ENCODE results near the gene STXBP4.
A peak's percentile ranks its signal among the peaks of the same experiment; 100 is the strongest.

The STXBP4 gene

GRCh38 chr17:54971147-54971546 lies 2.6 kb downstream of the STXBP4 start:
- DNase-seq (ENCODE audit: low spot score): no peak

DNA sequence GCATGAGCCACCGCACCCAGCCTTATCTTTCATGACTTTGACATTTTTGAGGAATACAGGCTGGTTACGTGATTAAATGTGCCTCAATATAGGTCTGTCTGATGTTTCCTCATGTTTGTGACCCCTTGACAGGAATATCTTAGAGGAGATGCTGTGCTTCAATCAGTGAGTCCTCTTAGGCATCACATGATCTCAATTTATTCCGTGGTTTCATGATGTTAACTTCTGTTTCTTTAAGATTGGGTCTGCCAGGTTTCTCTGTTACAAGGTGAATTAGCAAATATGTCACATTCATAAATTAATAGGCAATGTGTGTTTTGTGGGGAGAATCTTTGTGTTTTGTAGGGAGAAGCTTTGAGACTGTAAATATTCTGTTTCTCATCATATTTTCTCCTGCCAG lies 3.3 kb downstream of the STXBP4 start:
- DNase-seq (ENCODE audit: low spot score): no peak

GRCh38 chr17:54972406-54973138 lies 4.0 kb downstream of the STXBP4 start:
- no peak for DNase-seq (ENCODE audit: low spot score)

DNA sequence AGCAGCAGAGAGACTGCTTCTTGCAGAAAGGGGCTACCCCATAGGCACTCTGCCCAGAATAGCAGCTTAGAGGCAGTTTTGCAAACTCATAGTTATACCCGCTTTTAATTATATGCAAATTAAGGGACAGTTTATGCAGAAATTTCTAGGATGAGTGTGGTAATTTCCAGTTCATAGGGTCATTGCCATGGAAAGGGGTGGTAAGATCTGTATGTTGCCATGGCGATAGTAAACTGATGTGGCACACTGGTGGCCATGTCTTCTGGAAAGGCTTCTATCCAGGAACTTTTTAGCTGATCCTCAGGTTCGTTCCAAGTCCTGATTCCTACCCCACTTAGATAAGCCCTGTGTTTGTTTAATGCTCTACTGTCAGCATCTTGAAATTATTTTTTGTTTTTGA lies 6.2 kb downstream of the STXBP4 start:
- no peak for DNase-seq (ENCODE audit: low spot score)

DNA sequence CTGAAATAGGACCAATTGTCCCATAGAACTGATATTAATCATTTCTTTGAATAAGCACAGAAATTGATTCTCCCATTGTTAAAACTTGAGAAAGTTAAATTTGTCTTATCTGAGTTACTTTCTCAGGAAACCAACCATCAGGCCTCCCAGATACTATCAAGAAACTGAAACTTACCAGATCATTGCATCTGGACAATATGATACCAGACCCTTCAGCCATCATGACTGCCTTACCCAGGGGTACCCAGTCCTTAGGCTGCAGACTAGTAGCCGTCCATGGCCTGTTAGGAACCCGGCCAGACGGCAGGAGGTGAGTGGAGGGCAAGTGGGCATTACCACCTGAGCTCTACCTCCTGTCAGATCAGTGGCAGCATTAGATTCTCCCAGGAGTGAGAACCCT lies 7.8 kb downstream of the STXBP4 start:
- DNase-seq (ENCODE audit: low spot score): no peak

DNA sequence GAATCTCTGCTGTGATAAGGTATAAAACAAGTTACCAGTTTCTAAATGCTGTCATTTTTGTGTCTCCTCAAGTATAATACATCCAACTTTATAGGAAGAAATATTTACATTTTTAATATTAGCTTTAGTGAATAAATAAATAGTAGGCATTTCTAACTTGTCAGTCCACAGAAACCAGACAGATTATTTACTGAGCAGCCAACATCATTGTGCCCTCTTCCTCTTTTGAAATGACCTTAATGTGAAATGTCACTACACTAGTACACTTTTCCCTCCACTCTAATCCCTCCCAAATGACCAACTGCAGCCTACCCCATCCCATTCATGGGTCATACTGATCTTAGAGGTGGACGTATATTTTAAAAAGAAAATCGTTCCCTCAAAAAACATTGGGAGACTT lies 9.2 kb downstream of the STXBP4 start:
- no peak for DNase-seq (ENCODE audit: low spot score)

GRCh38 chr17:54979657-54980056 lies 11.1 kb downstream of the STXBP4 start:
- DNase-seq (ENCODE audit: low spot score): no peak

DNA sequence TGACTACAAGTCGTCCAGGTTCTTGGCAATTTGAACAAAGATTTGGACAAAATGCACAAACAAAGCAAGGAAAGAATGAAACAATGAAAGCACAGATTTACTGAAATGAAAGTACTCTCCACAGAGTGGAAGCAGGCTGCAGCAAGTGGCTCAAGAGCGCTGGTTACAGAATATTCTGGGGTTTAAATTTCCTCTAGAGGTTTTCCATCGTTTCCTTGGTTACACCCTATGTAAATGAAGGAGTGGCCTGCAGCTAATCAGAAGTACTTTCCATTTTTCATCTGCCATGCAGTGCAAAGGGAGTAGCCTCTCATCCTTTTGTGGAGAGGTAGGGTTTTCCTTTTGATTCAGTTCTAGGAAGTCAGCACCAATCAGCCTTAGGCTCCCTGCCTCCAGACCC lies 11.8 kb downstream of the STXBP4 start:
- DNase-seq (ENCODE audit: low spot score): no peak

GRCh38 chr17:54982399-54982798 lies 13.8 kb downstream of the STXBP4 start:
- DNase-seq (ENCODE audit: low spot score): no peak

- DNase-seq (ENCODE audit: low spot score): no peak
Measured at GRCh38 chr17:54983260-54983659, 14.7 kb downstream of the STXBP4 start.

DNA sequence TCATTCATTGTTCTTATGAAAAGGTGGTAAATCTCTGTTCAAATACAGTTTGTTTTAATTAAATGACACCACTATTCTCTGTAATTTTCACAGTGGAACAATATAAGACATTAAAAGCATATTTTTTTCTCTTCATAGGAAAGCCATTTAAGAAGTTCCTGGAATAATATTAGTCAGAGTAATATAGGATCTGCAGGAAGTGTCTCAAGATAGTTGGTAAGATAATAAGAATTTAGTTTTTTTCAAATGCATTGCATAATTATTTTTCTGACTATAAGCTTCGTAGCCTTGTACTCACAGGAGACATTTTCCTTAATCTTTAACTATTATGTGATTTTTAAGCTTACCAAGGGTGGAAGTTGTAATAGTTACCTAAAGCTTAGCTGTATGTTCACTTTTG lies 16.9 kb downstream of the STXBP4 start:
- no peak for DNase-seq (ENCODE audit: low spot score)

DNA sequence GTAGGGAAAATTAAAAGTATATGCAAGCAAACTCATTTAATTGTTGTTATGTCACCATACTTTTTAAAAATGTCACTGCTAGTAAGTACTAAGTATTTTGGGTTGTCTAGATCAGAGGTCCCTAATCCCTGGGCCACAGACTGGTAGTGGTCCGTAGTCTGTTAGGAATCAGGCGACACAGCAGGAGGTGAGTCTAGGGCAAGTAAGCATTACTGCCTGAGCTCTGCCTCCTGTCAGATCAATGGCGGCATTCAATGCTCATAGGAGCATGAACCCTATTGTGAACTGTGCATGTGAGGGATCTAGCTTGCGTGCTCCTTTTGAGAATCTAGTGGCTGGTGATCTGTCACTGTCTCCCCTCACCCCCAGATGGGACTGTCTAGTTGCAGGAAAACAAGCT lies 21.6 kb downstream of the STXBP4 start:
- DNase-seq (ENCODE audit: low spot score): no peak

GRCh38 chr17:54991567-54991966 lies 23.0 kb downstream of the STXBP4 start:
- DNase-seq (ENCODE audit: low spot score): no peak

GRCh38 chr17:54992797-54993639 lies 24.5 kb downstream of the STXBP4 start:
- peak; percentile 15 for DNase-seq (ENCODE audit: low spot score)

- DNase-seq (ENCODE audit: low spot score): no peak
Measured at GRCh38 chr17:54996441-54996840, 27.9 kb downstream of the STXBP4 start.

- DNase-seq (ENCODE audit: low spot score): no peak
Measured at GRCh38 chr17:55002458-55002857, 33.9 kb downstream of the STXBP4 start.

DNA sequence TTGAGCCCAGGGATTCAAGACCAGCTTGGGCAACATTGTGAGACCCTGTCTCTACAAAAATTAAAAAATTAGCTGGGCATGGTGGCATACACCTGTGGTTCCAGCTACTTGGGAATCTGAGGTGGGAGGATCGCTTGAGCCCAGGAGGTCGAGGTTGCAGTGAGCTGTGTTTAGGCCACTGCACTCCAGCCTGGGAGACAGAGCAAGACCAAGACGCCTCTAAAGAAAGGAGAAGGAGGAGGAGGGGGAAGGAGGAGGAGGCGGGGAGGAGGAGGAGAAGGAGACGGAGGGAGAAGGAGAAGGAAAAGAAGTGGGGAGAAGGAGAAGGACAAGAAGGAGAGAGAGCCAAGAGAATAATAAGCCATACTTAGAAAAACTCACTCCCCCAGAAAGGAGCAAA lies 35.9 kb downstream of the STXBP4 start:
- DNase-seq (ENCODE audit: low spot score): no peak

DNA sequence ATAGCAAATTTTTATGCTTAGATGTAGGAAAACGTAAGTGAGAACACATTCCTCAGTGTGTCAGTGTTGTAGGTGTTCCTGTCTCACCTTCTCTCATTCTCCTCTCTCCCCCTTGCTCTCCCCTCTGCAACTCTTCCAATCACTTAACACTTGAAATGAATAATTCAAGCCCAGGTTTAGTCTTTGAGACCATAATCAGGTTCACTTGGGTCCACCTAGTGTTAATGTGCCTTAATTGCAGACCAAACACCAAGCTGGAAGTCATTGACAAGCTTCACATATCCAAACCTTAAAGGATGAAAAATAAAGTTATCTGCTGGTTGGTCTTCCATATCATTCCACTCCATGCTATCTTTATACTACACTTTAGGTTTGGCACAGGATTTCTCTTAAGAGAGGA lies 37.0 kb downstream of the STXBP4 start:
- DNase-seq (ENCODE audit: low spot score): no peak

- DNase-seq (ENCODE audit: low spot score): no peak
Measured at GRCh38 chr17:55023626-55024025, 55.1 kb downstream of the STXBP4 start.

DNA sequence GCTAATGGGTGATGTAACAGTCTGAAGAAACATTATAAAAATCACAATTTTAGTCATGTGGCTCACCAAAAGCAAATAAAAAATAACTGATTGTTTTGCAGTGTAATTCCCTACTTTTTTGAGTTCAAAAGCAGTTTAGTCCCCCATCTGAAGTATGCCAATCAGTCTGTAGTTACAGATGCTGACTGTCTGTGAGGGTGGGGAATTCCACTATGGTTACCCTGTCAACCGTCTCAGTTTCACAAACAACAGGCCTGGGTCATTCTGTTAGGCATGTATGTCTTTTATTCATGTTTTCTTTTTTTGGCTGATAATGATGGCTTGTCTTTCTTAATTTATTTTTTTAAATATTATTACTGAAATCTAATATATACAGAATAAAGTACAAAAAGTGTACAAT lies 69.3 kb downstream of the STXBP4 start:
- no peak for DNase-seq (ENCODE audit: low spot score)

- DNase-seq (ENCODE audit: low spot score): no peak
Measured at GRCh38 chr17:55038291-55038690, 69.7 kb downstream of the STXBP4 start.

DNA sequence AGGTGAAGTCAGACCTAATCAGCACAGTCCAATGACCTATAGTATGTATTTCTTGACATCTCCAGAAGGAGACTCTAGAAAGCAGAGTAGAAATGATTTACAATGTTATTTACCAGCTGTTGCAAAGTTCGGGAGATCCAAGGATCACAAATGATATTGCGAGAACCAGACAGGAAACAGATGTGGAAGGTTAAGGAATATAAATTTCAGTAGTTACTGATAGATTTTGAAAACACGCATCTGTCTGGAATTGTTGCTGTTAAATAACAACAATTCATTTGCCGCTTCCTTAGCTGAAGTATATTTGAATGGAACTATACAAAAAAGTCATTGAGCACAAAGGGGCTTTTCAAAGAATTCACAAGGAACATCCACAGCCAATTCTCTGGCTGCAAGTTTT lies 72.0 kb downstream of the STXBP4 start:
- no peak for DNase-seq (ENCODE audit: low spot score)

- no peak for DNase-seq (ENCODE audit: low spot score)
Measured at GRCh38 chr17:55053855-55054254, 85.3 kb downstream of the STXBP4 start.

DNA sequence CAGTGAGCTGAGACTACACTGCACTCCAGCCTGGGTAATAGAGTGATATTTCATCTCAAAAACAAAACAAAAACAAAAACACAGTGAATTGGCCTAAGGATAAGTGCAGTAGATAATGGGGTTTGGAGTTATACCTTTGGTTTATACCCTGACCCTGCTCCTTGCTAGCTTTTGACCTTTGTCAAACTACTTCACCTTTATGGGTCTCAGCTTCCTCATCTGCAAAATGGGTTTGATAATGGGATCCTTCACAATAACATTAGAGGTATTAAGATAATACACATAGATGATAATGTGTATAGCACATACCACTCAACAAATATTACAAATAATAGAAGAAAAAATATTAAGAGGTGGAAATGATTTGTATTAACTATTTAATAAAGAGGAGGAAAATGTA lies 85.9 kb downstream of the STXBP4 start:
- no peak for DNase-seq (ENCODE audit: low spot score)
